ENCODE results near the gene PARN. TPM values are rescaled to one million over a fixed set of nuclear protein-coding genes. Genes with fewer than 3 reads are reported as not detected.

The PARN gene
- total RNA-seq, result 10 to 100 TPM; 22.4 to 51.2 TPM

- Histone ChIP-seq H3K4me3 (peak within 1 kb of the TSS; percentile 76), H3K9me3 (no peaks in the 10 kb centered on the region), H3K27ac (peak within 1 kb of the TSS; percentile 79 to 83), H3K36me3 (no peaks in the 10 kb centered on the region), H3K27me3 (replicated peaks; ENCODE audit: insufficient read depth) (no peaks in the 10 kb centered on the region), H3K4me1 (replicated peaks) (no peaks in the 10 kb centered on the region)
- DNase-seq (ENCODE audit: low spot score), result peak; percentile 96
- TF ChIP-seq POLR2A (IDR thresholded peaks at IDR 0.05), result peak; percentile 90
- TF ChIP-seq CTCF (IDR thresholded peaks at IDR 0.05), result peak in 1 of 4 experiments; percentile 11
- TF ChIP-seq POLR2AphosphoS5 (IDR thresholded peaks at IDR 0.05), result peak; percentile 90
- WGBS, result 1% methylated on average over 41 of the region's 51 CpGs
- intact Hi-C loops (cut with DNase I), result no loop called here
These were observed at the start of gene PARN for GRCh38 chr16:14629919-14630619. PARN (minus strand) TSS chr16:14630260; CDS start chr16:14630125, 135 bp downstream.

- Histone ChIP-seq H3K36me3 (no peaks in the 10 kb centered on the region), H3K4me3 (no peak overlapping the region), H3K4me1 (replicated peaks) (no peaks in the 10 kb centered on the region), H3K27me3 (replicated peaks; ENCODE audit: insufficient read depth) (no peaks in the 10 kb centered on the region), H3K9me3 (no peaks in the 10 kb centered on the region), H3K27ac (no peak overlapping the region)
- no peak for DNase-seq (ENCODE audit: low spot score)
- WGBS, result 90% methylated on average over 11 of the region's 11 CpGs
- intact Hi-C loops (cut with DNase I), result no loop called here
- no peak for TF ChIP-seq POLR2AphosphoS5 (IDR thresholded peaks at IDR 0.05)
- no peak for TF ChIP-seq CTCF (IDR thresholded peaks at IDR 0.05)
- no peak for TF ChIP-seq POLR2A (IDR thresholded peaks at IDR 0.05)
These were observed 48.9 kb upstream of the PARN start for GRCh38 chr16:14678748-14679497.

GRCh38 chr16:14677627-14678026, 47.6 kb upstream of the PARN start:
- H3K4me1 ChIP-seq (replicated peaks), result no peaks in the 10 kb centered on the region
- intact Hi-C loops (cut with DNase I), result no loop called here

GRCh38 chr16:14676633-14677032, 46.6 kb upstream of the PARN start:
- no peak for DNase-seq (ENCODE audit: low spot score)
- H3K4me1 ChIP-seq (replicated peaks), result no peaks in the 10 kb centered on the region
- H3K36me3 ChIP-seq, result no peaks in the 10 kb centered on the region
- no peaks in the 10 kb centered on the region for H3K27me3 ChIP-seq (replicated peaks; ENCODE audit: insufficient read depth)
- TF ChIP-seq POLR2A (IDR thresholded peaks at IDR 0.05) (no peak), POLR2AphosphoS5 (IDR thresholded peaks at IDR 0.05) (no peak), CTCF (IDR thresholded peaks at IDR 0.05) (no peak)
- H3K4me3 ChIP-seq, result no peak overlapping the region
- no peaks in the 10 kb centered on the region for H3K9me3 ChIP-seq
- H3K27ac ChIP-seq, result no peak overlapping the region
- 89% methylated on average over 3 of the region's 3 CpGs for WGBS
- intact Hi-C loops (cut with DNase I), result no loop called here

More at GRCh38 chr16:14677627-14678026, 47.6 kb upstream of the PARN start:
- Histone ChIP-seq H3K27ac (no peak overlapping the region), H3K36me3 (no peaks in the 10 kb centered on the region), H3K9me3 (no peaks in the 10 kb centered on the region), H3K4me3 (no peak overlapping the region), H3K27me3 (replicated peaks; ENCODE audit: insufficient read depth) (no peaks in the 10 kb centered on the region)
- no peak for DNase-seq (ENCODE audit: low spot score)
- TF ChIP-seq POLR2A (IDR thresholded peaks at IDR 0.05) (no peak), CTCF (IDR thresholded peaks at IDR 0.05) (no peak), POLR2AphosphoS5 (IDR thresholded peaks at IDR 0.05) (no peak)
- WGBS, result 96% methylated on average over 5 of the region's 5 CpGs

Data from prostate gland (tissue), 2 donors.